GM21360 (cell line): ENCODE data around the gene NCOA7.
"Not testable (repeated sequence)": the region's sequence is repeated elsewhere in the genome, so short reads cannot be mapped to it uniquely, and the experiment has no call there.

Experiments
- ATAC-seq: cut with Tn5 transposase; IDR thresholded peaks from one replicate; pipeline ENCODE4 v1.9.1; 2021; ENCODE audit warnings: mild to moderate bottlenecking, moderate library complexity; ENCODE audit not compliant: unreplicated experiment

Gene NCOA7

DNA sequence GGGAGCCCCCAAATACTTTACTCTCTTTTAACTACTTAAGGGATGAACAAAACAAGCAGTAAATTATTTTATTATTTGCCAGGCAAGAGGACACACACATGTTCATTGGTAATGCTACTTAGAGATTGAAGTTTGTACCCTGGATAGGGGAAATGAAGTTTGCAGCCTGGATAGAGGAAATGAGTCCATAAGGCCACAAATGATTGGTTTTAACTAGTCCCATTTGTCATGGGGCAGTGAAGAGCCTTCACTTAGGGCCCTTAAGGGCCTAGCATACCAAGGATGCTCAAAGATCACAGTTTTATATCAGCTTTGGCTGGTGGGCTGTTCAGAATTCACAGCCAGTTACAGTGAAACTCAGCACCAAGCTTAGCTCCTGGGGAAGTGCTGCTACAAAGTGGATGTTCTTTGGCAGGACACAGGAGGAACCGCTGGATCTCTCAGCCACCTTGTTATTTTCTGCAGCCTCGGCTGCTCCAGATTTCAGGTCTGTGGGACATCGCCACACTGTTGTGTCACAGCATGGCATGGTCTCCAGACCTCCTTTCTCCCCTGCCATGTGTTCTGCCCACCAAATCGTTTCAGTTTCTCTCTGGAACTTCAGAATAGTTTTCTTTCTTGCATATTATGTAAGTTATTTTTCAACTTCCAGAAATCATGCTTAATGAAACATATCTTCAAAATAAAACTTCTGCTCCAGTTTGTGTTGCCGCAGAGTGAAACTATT lies 41.8 kb downstream of the NCOA7 start:
- ATAC-seq = no peak

- ATAC-seq = no peak
Measured at GRCh38 chr6:125834348-125834747, 43.6 kb downstream of the NCOA7 start.

GRCh38 chr6:125835221-125835744 lies 44.5 kb downstream of the NCOA7 start:
- ATAC-seq = no peak

DNA sequence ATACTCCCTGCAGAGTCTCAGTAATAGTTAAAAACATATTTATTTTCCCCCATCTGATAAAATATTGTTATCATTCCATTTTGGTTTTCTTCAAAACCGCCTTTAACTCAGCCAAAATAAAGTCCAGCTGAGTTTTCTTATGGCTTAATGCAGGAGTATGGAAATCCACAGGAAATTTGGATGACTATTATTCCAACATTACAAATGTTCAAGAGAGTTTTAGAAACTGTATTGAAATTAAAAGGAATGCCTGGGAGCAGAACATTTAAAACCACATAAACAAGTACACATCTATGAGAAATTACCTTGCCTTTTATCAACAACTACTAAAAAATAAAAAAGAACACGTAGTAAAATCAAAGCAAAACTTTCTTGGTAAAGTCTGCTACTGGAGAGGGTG lies 45.7 kb downstream of the NCOA7 start:
- ATAC-seq = no peak

- ATAC-seq = no peak
Measured at GRCh38 chr6:125839471-125839870, 48.7 kb downstream of the NCOA7 start.

- ATAC-seq = no peak
Measured at GRCh38 chr6:125839879-125840278, 49.1 kb downstream of the NCOA7 start.

DNA sequence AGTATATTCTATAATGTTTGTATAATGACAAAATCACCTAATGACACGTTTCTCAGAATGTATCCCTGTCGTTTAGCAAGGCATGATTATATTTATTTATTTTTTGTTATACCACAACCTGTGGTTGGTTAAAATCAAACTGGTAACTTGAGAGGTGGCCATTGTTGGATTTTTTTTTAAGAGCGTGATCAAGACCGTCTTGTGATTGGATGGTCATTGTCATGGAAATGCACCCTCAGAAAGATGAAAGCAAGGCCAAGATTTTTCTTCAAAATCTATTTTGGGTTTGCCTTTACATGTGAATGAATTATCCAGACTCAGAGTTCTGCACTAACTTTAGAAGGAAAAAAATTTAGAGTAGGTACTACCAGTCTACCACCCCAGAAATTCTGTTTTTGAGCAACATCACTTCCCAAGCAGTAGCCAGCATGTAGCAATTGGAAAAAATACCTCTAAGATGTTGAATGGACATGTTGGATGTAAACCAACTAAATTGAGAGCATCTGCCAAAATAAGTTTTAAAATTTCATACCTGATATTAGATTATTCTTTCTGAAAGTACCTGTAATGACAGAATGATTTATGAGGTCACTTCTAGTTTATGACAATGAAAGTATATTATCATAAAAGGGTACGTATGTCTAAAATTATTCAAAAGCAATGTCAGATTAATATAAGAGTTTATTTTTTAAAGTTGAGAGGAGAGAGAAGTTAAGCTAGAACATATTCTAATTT lies 50.8 kb downstream of the NCOA7 start:
- no peak for ATAC-seq

GRCh38 chr6:125842091-125842626 lies 51.4 kb downstream of the NCOA7 start:
- ATAC-seq = no peak

DNA sequence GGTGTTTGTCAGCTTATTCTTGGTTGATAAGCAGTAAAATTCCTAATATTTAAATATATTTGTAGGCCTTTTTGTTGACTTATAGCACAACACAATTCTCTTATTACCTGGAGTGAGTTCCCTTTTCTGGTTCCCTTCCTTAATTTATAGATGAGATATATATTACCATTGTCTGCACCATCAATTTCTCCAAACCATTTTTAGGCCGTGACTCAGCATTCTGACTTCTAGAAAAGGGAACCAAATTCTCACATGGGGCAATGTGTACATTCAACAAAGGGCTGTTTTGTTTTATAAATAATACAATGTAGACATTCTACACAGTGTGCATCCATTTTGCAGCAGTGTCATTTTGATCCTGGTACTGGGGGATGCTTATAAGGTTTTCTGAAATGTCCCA lies 52.8 kb downstream of the NCOA7 start:
- ATAC-seq = no peak

GRCh38 chr6:125844989-125845388 lies 54.2 kb downstream of the NCOA7 start:
- ATAC-seq = no peak

DNA sequence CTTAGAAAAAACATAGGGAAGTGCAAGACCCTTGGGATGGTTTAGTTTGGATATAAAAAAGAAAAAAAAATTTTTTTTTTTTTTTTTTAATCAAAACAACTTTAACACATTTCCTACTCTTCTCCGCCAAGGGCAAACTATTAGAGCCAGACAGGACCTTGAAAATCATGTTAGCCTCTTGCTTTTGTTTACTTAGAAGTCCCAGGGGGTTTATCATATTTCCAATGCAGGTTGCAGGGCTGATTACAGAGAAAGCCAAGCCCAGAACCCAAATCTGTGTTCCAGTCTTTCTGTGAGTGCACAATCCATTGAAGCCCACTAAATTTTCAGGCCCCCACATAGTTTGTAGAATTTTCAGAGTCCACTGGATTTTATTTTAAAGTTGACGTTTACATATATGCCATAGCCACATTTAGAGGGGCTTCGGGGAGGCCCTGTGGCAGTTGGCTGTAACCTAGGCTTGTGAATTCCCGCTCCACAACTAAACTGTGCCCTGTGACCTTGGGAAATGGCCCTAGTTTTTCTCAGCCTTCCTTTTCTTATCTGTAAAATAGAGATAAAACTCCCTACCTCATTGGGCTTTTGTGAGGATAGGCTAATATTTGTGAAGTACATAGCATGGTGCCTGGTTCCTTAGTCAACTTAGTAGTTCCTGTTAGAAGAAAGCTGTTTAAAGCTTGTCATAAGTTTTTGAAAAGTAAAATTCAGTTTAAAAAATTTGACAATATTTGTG lies 55.7 kb downstream of the NCOA7 start:
- ATAC-seq = no peak

DNA sequence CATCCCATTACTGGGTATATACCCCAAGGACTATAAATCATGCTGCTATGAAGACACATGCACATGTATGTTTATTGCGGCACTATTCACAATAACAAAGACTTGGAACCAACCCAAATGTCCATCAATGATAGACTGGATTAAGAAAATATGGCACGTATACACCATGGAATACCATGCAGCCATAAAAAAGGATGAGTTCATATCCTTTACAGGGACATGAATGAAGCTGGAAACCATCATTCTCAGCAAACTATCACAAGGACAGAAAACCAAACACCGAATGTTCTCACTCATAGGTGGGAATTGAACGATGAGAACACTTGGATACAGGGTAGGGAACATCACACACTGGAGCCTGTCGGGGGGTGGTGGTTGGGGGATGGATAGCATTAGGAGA lies 57.5 kb downstream of the NCOA7 start:
- not testable (repeated sequence) for ATAC-seq

- no peak for ATAC-seq
Measured at GRCh38 chr6:125850361-125850760, 59.6 kb downstream of the NCOA7 start.

DNA sequence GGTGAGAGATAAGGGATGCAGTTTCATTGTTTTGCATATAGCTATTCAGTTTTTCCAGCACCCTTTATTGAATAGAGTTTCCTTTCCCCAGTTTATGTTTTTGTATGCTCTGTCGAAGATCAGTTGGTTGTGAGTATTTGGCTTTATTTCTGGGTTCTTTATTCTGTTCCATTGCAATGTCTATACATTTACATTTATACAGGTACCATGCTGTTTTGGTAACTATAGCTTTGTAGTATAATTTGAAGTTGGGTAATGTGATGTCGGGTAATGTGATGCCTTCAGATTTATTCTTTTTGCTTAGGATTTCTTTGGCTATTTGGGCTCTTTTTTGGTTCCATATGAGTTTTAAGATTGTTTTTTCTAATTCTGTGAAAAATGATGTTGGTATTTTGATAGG lies 61.8 kb downstream of the NCOA7 start:
- no peak for ATAC-seq

DNA sequence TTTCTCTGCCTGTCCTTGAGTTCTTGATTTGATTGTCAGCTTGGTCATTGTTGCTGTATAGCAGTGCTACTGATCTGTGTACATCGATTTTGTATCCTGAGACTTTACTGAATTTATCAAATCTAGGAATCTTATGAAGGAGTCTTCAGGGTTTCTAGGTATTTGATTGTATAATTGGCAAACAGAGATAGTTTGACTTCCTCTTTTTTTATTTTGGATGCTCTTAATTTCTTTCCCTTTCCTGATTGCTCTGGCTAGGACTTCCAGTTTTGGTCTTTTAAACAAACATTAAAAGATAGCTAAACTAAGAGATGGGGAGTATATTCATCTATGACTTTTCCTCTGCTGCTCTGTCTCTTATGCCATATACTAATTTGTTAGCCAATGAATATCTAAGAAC lies 62.4 kb downstream of the NCOA7 start:
- no peak for ATAC-seq

DNA sequence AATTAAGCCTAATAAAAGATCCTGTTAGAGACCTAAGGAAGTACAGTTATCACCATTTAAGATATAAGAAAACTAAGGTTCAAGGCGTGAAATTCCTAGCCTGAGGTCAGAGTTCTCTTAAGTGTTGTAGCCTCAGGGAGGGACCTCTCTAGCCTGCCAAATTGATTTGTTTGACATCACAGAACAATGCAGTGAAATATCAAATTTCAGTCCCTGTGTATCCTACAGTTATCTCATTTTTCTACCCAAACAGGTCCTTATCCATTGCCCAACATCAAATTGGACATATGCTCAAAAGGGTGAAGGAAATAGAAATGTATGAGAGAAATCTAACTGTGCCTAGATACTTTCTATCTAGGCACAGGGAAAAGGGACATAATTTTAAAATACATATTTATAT lies 63.0 kb downstream of the NCOA7 start:
- ATAC-seq = no peak

DNA sequence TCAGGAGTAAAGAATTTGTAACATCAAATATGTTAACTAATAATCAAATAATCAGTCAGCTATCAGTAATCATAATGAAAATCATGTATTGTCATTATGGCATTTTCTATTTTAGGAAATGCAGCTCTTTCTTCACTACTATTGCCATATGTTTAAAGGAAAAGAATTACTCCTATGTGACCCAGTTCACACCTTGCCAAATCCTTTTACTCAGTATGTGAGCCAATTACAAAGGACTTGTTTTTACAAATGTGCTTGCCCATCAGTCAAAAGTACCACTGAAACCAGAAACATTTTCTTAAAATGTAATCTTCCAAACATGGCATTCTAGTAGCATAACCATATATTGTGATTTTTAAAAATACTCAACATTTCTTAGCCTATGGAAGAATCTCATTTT lies 63.6 kb downstream of the NCOA7 start:
- ATAC-seq = no peak

DNA sequence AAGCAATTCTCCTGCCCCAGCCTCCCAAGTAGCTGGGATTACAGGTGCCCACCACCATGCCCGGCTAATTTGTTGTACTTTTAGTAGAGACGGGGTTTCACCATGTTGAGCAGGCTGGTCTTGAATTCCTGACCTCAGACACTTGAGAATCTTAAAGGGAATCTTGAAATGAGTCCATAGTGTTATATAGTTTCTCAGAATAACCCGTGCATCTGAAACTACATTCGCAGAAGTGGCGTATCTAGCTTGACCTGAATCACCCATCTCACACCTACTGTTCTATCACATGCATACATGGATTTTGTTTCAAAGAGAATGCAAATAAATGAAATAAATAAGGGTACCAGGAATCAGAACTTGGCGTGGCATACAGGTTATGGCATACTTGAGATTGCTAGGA lies 65.0 kb downstream of the NCOA7 start:
- no peak for ATAC-seq

DNA sequence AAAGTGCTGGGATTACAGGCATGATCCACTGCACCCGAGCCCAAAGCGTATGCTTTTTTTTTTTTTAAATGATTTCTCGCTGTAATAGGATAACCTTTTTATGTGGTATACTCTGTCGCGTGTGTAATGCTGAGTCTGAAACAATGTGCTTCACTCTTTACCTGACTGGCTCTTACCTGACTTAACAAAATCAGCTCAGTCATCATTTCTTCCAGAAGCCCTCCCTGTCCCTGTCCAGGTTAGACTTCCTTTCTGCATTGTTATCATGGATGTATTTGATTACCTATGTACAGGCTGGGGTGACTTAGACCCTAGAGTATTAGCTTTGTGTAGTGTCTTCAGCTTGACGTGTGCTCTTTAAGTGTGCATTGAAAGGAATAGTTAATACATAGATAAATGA lies 67.1 kb downstream of the NCOA7 start:
- ATAC-seq = no peak

DNA sequence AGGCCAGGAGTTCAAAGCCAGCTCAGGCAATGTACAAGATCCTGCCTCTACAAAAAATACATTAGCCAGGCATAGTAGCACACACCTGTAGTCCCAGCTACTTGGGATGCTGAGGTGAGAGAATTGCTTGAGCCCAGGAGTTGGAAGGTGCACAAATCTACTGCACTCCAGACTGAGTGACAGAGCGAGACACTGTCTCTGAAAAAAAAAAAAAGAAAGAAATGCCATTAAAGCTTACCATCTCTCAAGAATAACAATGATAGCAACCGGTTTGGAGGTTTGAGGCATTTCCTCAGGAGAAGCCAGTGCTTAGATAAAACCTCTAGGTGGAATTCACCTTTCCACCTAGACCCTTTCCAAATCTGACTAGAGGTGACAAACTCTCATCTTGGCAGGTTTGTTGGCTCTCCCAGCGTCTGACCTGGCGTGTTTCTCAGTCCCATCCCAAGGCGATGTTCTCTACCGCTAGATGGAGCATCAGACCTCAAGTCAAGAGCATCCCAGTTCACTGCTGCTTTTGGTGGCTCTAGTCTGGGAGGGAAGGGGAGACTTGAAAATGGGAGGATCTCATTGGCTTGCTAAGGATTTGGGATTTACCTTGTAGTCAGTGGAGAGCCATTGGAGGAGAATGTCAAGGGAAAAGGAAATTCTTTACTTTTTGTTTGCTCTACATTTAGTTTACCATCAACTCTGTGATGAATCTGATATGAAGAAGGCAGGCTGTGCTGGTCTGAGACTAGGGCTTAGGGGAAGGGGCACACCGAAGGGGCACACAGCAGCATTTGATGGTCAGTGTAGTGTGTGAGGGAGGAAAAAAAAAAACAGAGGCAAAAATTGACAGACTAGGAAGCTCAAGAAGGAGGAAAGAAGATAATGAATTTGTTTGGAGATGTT lies 67.9 kb downstream of the NCOA7 start:
- no peak for ATAC-seq
